ENCODE measurements around the gene ZBP1.

GRCh38 chr20:57664476-57664875 is 44.2 kb upstream of the ZBP1 start:
- TF ChIP-seq CTCF (IDR thresholded peaks at IDR 0.05; ENCODE audit: low read depth, low read length) (no peak), EZH2phosphoT487 (IDR thresholded peaks at IDR 0.05; ENCODE audit: low read depth) (no peak)
